Mucosa of descending colon (tissue), 3 donors: ENCODE data around the gene CST4. TPM values are rescaled to one million over a fixed set of nuclear protein-coding genes. Genes with fewer than 3 reads are reported as not detected.
"Not testable (repeated sequence)": the region's sequence is repeated elsewhere in the genome, so short reads cannot be mapped to it uniquely, and the experiment has no call there.

Source experiments
- ATAC-seq: fragments of 200-7000 bp; cut with Tn5 transposase; one replicate; pipeline ENCODE4 v1.9.1; 2020; ENCODE audit warnings: mild to moderate bottlenecking, moderate library complexity
- DNase-seq, 3 donors: peaks; one replicate each; pipeline ENCODE4 v3.0.0-alpha.2; 2020
- H3K36me3 ChIP-seq: fragments of 200-600 bp; one replicate; pipeline ENCODE4 v1.8.0; 2021; ENCODE audit warnings: low read depth, mild to moderate bottlenecking
- H3K4me1 ChIP-seq: fragments of 200-600 bp; one replicate; pipeline ENCODE4 v1.8.0; 2021; ENCODE audit warnings: low read depth, mild to moderate bottlenecking
- H3K4me3 ChIP-seq: fragments of 200-600 bp; one replicate; pipeline ENCODE4 v1.8.0; 2021; ENCODE audit warnings: mild to moderate bottlenecking
- H3K9me3 ChIP-seq: fragments of 200-600 bp; one replicate; pipeline ENCODE4 v1.8.0; 2021; ENCODE audit warnings: mild to moderate bottlenecking
- intact Hi-C, 2 donors: fragments of 100-400 bp; cut with DNase I in 1 of 2; cut with micrococcal nuclease in 1 of 2; formaldehyde crosslinking; loops; one replicate each; pipeline versions ENCODE4 v1.11.0 to v1.11.1; 2022; cut with DNase I, micrococcal nuclease
- total RNA-seq, 3 donors: library from RNA; stranded (reverse); fragmentation: NEBNext Ultra II Directional in 2 of 3; extraction: Animal tissue kit (Norgen Biotek cat#: 25700) in 2 of 3; gene quantifications; one replicate each; pipeline versions ENCODE4 v1.2.1 to v1.2.4, GENCODE V29; 2021 to 2023
- TF ChIP-seq, protein P1 (sequence below): fragments of 200-600 bp; IDR thresholded peaks from one replicate; pipeline ENCODE4 v1.8.0; 2022; ENCODE audit warnings: antibody characterized with exemption, mild to moderate bottlenecking
- donor health status: DM: no; HTN: no; CAD: no; lungs with moderate emphysema.
- donor health status: DM: no; HTN: no; CAD: no.
- donor health status: DM: no; HTN: yes; CAD: no.

CST4 gene
- total RNA-seq, 3 donors from 2014 or later, result not detected

DNA sequence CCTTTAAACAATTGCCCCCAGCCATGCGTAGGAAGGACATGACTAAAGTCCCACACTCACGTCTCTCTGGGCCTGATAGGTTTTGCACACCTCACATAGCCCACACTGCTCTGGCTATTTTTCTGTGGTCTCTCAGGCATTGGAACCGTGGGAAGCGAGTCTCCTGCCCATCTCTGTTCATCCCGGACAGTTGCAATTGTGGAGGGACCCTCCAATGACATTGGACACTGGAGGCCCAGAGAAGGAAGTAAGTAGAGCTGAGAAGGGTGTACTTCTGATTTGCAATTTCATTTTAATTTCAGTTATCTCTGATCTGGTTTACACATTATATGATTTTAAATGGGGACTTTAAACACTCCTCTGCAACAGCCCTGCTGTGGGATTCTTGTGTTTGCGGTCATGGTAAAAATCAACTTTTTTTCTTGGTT lies 27.8 kb downstream of the CST4 start:
- no peak for DNase-seq
- no peaks in the 10 kb centered on the region for H3K9me3 ChIP-seq
- H3K4me1 ChIP-seq, result peaks cover 2% of the 10 kb centered on the region
- intact Hi-C loops, result no loop called here
- no peak overlapping the region for H3K4me3 ChIP-seq
- H3K36me3 ChIP-seq, result no peaks in the 10 kb centered on the region
- TF ChIP-seq, protein P1, sequence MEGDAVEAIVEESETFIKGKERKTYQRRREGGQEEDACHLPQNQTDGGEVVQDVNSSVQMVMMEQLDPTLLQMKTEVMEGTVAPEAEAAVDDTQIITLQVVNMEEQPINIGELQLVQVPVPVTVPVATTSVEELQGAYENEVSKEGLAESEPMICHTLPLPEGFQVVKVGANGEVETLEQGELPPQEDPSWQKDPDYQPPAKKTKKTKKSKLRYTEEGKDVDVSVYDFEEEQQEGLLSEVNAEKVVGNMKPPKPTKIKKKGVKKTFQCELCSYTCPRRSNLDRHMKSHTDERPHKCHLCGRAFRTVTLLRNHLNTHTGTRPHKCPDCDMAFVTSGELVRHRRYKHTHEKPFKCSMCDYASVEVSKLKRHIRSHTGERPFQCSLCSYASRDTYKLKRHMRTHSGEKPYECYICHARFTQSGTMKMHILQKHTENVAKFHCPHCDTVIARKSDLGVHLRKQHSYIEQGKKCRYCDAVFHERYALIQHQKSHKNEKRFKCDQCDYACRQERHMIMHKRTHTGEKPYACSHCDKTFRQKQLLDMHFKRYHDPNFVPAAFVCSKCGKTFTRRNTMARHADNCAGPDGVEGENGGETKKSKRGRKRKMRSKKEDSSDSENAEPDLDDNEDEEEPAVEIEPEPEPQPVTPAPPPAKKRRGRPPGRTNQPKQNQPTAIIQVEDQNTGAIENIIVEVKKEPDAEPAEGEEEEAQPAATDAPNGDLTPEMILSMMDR, result no peak
- no peak for ATAC-seq

DNA sequence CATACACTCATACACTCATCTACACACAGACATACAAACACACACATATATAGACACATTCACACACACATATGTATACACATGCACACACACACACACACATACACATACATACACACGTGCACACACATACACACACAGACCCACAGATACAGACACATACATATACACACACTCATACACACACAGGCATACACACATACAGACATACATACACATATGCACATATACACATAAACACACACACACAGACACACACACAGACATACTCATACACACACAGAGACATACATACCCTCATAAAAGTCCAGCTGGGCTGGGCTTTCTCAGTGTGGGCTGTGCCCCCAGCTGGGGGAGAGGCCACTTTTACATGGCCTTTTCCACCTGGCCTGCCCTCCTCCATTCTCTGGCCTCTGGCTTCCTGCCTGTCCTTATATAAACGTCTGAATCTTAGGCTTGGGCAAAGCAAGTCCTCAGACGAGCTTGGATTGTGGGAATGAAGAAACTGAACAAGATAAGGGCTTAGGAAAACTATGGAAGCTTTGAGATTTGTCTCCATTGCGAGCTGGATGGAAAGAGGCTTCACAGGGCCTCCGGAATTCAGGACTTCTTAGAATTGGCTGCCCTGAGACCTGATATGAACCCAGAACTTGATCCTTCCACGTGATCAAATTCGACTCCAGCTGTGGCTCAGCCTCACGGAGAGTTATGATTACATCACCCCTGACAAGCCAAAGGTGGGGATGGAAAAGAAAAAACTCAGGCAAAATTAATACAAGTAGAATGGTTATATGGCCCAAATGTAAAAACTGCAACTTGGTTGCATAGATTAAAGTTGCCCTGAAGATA lies 28.6 kb downstream of the CST4 start:
- Histone ChIP-seq H3K4me3 (no peak overlapping the region), H3K4me1 (peaks cover 2% of the 10 kb centered on the region), H3K36me3 (no peaks in the 10 kb centered on the region), H3K9me3 (no peaks in the 10 kb centered on the region)
- no peak for DNase-seq
- no peak for ATAC-seq
- intact Hi-C loops, result no loop called here
- TF ChIP-seq, protein P1, result no peak

DNA sequence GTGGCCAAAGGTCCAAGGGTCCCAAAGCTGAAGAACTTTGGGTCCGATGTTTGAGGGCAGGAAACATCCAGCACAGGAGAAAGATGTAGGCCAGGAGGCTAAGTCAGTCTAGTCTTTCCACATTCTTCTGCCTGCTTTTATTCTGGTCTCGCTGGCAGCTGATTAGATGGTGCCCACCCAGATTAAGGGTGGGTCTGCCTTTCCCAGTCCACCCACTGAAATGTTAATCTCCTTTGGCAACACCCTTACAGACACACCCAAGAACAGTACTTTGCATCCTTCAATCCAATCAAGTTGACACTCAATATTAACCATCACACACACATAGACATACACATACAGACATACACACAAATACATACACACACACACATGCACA lies 29.2 kb downstream of the CST4 start:
- ATAC-seq, H3K9me3 ChIP-seq, DNase-seq, intact Hi-C loops, H3K36me3 ChIP-seq, H3K4me1 ChIP-seq, H3K4me3 ChIP-seq: not testable (repeated sequence)

- H3K4me3 ChIP-seq, result no peak overlapping the region
- H3K4me1 ChIP-seq, result peaks cover 2% of the 10 kb centered on the region
- ATAC-seq, result no peak
- no peaks in the 10 kb centered on the region for H3K9me3 ChIP-seq
- TF ChIP-seq, protein P1, result no peak
- intact Hi-C loops, result no loop called here
- no peak for DNase-seq
- H3K36me3 ChIP-seq, result no peaks in the 10 kb centered on the region
Observed at GRCh38 chr20:23658989-23659609, 29.7 kb downstream of the CST4 start.

DNA sequence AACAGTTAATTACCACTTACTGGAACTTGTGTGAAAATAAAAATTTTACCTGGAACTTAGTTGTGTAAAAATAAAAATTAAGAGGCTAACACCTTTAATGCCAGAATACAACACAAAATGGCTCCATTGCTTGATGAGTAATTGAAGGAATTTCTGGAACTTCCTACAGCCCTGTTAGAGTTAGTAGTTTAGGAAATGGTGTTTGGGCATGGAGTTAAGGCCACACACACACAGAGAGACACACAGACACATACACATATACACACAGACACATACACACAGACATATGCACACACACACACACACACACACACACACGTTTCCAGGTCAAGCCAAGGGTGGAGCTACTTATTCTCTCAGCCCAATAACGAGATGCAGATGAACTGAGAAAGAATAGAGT lies 30.5 kb downstream of the CST4 start:
- no peak for DNase-seq
- ATAC-seq, result no peak
- intact Hi-C loops, result no loop called here
- Histone ChIP-seq H3K4me1 (peaks cover 2% of the 10 kb centered on the region), H3K9me3 (no peaks in the 10 kb centered on the region), H3K36me3 (no peaks in the 10 kb centered on the region), H3K4me3 (no peak overlapping the region)
- TF ChIP-seq, protein P1, result no peak

DNA sequence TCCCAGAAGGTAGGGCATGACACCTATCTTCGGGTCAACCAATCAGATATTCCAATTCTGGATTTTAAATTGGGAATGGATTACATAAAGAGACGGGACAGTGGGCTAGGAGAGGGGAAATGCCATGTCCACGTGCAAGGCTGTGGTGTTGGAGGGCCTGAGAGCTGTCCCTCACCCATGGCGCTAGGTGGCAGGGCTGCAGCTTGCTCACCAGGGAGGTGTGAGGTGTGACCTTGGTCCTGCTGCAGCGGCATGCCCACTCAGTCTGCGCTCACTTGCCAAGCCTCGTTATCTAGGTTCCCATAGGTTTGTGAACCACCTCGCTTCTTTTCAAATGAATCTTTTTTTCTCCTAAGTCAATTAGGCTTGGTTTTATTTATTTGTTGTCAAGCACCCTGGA lies 31.6 kb downstream of the CST4 start:
- TF ChIP-seq, protein P1, result no peak
- ATAC-seq, result no peak
- DNase-seq, result no peak

More for the DNA sequence above, 31.6 kb downstream of the CST4 start:
- intact Hi-C loops, result no loop called here
- Histone ChIP-seq H3K36me3 (no peaks in the 10 kb centered on the region), H3K4me1 (peaks cover 2% of the 10 kb centered on the region), H3K9me3 (no peaks in the 10 kb centered on the region), H3K4me3 (no peak overlapping the region)
